K562 (cell line): ENCODE data around the gene RRAS. TPM values are rescaled to one million over a fixed set of nuclear protein-coding genes. Genes with fewer than 3 reads are reported as not detected.

Source experiments
- CBFA2T2 ChIP-seq: fragments of 450-650 bp; conservative IDR thresholded peaks from 2 replicates; pipeline ENCODE4 v1.6.1; 2017; ENCODE audit warnings: mild to moderate bottlenecking
- CC2D1A ChIP-seq: fragments of 450-650 bp; IDR thresholded peaks from 2 replicates; pipeline ENCODE4 v1.6.1; 2017; ENCODE audit warnings: mild to moderate bottlenecking
- GTF2A2 ChIP-seq: IDR thresholded peaks from 2 replicates; pipeline ENCODE4 v1.6.1; 2016; ENCODE audit warnings: mild to moderate bottlenecking, missing genetic modification characterization, missing compliant biosample characterization
- MXI1 ChIP-seq: IDR thresholded peaks from 2 replicates; pipeline ENCODE4 v1.6.1; 2011; ENCODE audit warnings: low read depth, mild to moderate bottlenecking, improper control_type of control experiment, low read length
- POLR3A ChIP-seq: IDR thresholded peaks from 2 replicates; pipeline ENCODE4 v1.6.1; 2011; ENCODE audit warnings: borderline replicate concordance, mild to moderate bottlenecking, moderate library complexity; ENCODE audit not compliant: insufficient read length, insufficient read depth; ENCODE audit errors: extremely low read depth
- PRDM10 ChIP-seq: fragments of 450-650 bp; IDR thresholded peaks from 2 replicates; pipeline ENCODE4 v1.6.1; 2018; ENCODE audit not compliant: partially characterized antibody
- RCOR1 ChIP-seq, 2 experiments: IDR thresholded peaks; 2 replicates each; pipeline ENCODE4 v1.6.1; 2012; ENCODE audit warnings: low read depth in 2 of 2, low read length in 2 of 2, borderline replicate concordance in 1 of 2, improper control_type of control experiment in 1 of 2
- SMARCC2 ChIP-seq: fragments of 450-650 bp; IDR thresholded peaks from 2 replicates; pipeline ENCODE4 v1.6.1; 2017; ENCODE audit warnings: antibody characterized with exemption, moderate library complexity, mild to moderate bottlenecking, low read depth
- TCF3 ChIP-seq: sonication (generic); formaldehyde crosslinking; IDR thresholded peaks from 2 replicates; pipeline ENCODE4 v1.4.0; 2020; ENCODE audit warnings: mild to moderate bottlenecking, missing genetic modification reagents
- XRCC3 ChIP-seq: fragments of 450-650 bp; IDR thresholded peaks from 2 replicates; pipeline ENCODE4 v1.6.1; 2017; ENCODE audit warnings: mild to moderate bottlenecking, moderate library complexity
- ZBED1 ChIP-seq: IDR thresholded peaks from 2 replicates; pipeline ENCODE4 v1.6.1; 2014
- ZNF354B ChIP-seq: fragments of 250-450 bp; sonication (Bioruptor Pico); IDR thresholded peaks from 2 replicates; pipeline ENCODE4 v1.4.0; 2020
- ZNF398 ChIP-seq: fragments of 250-450 bp; sonication (Bioruptor Pico); IDR thresholded peaks from 2 replicates; pipeline ENCODE4 v1.8.0; 2021; ENCODE audit warnings: moderate library complexity, mild to moderate bottlenecking, inconsistent platforms
- ZNF639 ChIP-seq, 2 experiments: fragments of 200-800 bp in 1 of 2; sonication (Bioruptor generic) in 1 of 2; sonication (generic) in 1 of 2; formaldehyde crosslinking in 1 of 2; IDR thresholded peaks in 1 of 2; conservative IDR thresholded peaks in 1 of 2; 2 replicates each; pipeline versions ENCODE4 v1.5.0 to v1.6.1; 2016 to 2020; ENCODE audit warnings: missing compliant biosample characterization in 1 of 2, missing genetic modification characterization in 1 of 2, missing genetic modification reagents in 1 of 2
- ZNF764 ChIP-seq: fragments of 250-450 bp; sonication (Bioruptor Pico); IDR thresholded peaks from 2 replicates; pipeline ENCODE4 v1.4.0; 2020; ENCODE audit warnings: low read depth, mild to moderate bottlenecking, moderate library complexity
- ZNF780A ChIP-seq: fragments of 250-450 bp; sonication (Bioruptor Pico); IDR thresholded peaks from 2 replicates; pipeline ENCODE4 v1.5.0; 2021; ENCODE audit warnings: mild to moderate bottlenecking
- ZNF830 ChIP-seq: fragments of 250-450 bp; sonication (Bioruptor Pico); IDR thresholded peaks from 2 replicates; pipeline ENCODE4 v1.5.0; 2021; ENCODE audit warnings: mild to moderate bottlenecking
- polyA plus RNA-seq, 8 experiments: library from polyadenylated mRNA; depleted of rRNA in 4 of 8; stranded (reverse) in 5 of 8; unstranded in 3 of 8; fragments of >200 nt; fragmentation: Nextera tagmentation in 2 of 8; fragmentation: Illumina TruSeq in 1 of 8; extraction: Ambion mirVana in 2 of 8; extraction: Trizol in 1 of 8; gene quantifications; 2 replicates each; pipeline versions ENCODE4 v1.2.1 to v1.2.3, GENCODE V29; 2011 to 2014; ENCODE audit warnings: inconsistent platforms in 1 of 8, missing spikeins in 1 of 8
- total RNA-seq, 7 experiments: library from RNA; depleted of rRNA in 6 of 7; stranded (reverse); fragments of >200 nt in 6 of 7; fragmentation: Illumina TruSeq in 2 of 7; extraction: Trizol in 2 of 7; gene quantifications; 2 replicates each; pipeline versions ENCODE4 v1.2.1 to v1.2.3, GENCODE V29; 2011 to 2021; ENCODE audit warnings: low replicate concordance in 1 of 7
- TF ChIP-seq, protein P1 (sequence below): IDR thresholded peaks from 2 replicates; pipeline ENCODE4 v1.6.1; 2014; ENCODE audit warnings: antibody characterized with exemption
- TF ChIP-seq, protein P2 (sequence below): fragments of 450-650 bp; formaldehyde crosslinking; conservative IDR thresholded peaks from 2 replicates; pipeline ENCODE4 v1.4.0; 2022; ENCODE audit warnings: mild to moderate bottlenecking, missing genetic modification characterization

RRAS gene
- total and polyA plus RNA-seq, 9 of the 15 experiments (the other 6 are each of a cell fraction or from before 2014, with no cell fraction given): 0.70 to 17.3 (median 8.2) TPM

- TF ChIP-seq ZNF639 (CRISPR knock-in tag; conservative IDR thresholded peaks at IDR 0.05 in 1 of 2, IDR thresholded peaks at IDR 0.05 in 1 of 2) (no peak), CBFA2T2 (no peak), ZBED1 (no peak), MXI1 (peak; percentile 94), ZNF354B (CRISPR knock-in tag) (no peak), PRDM10 (no peak), GTF2A2 (tag) (peak; percentile 69), XRCC3 (no peak), CC2D1A (no peak), POLR3A (no peak), ZNF830 (CRISPR knock-in tag) (peak; percentile 90; the same call in 1 of the 2 replicates), RCOR1 (IDR thresholded peaks at IDR 0.05; ENCODE audit: borderline replicate concordance in 1 of 2, low read depth in 2 of 2, low read length in 2 of 2) (no peak), TCF3 (CRISPR knock-in tag) (no peak), ZNF764 (CRISPR knock-in tag) (0 out of 2 replicates have a peak, but pooled peaks have one; percentile 43), ZNF398 (no peak), SMARCC2 (no peak), ZNF780A (CRISPR knock-in tag) (no peak)
- TF ChIP-seq, protein P1, sequence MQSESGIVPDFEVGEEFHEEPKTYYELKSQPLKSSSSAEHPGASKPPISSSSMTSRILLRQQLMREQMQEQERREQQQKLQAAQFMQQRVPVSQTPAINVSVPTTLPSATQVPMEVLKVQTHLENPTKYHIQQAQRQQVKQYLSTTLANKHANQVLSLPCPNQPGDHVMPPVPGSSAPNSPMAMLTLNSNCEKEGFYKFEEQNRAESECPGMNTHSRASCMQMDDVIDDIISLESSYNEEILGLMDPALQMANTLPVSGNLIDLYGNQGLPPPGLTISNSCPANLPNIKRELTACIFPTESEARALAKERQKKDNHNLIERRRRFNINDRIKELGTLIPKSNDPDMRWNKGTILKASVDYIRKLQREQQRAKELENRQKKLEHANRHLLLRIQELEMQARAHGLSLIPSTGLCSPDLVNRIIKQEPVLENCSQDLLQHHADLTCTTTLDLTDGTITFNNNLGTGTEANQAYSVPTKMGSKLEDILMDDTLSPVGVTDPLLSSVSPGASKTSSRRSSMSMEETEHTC: no peak
- TF ChIP-seq, protein P2, sequence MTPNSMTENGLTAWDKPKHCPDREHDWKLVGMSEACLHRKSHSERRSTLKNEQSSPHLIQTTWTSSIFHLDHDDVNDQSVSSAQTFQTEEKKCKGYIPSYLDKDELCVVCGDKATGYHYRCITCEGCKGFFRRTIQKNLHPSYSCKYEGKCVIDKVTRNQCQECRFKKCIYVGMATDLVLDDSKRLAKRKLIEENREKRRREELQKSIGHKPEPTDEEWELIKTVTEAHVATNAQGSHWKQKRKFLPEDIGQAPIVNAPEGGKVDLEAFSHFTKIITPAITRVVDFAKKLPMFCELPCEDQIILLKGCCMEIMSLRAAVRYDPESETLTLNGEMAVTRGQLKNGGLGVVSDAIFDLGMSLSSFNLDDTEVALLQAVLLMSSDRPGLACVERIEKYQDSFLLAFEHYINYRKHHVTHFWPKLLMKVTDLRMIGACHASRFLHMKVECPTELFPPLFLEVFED: peak; percentile 76; the same call in 1 of the 2 replicates
These were observed 37.4 kb upstream of the RRAS start, which contains the start of gene PRMT1 (continued) for GRCh38 chr19:49677231-49677900.
